HPDE6-E6E7 (cell line): ENCODE measurements around the gene TAF4.
"Not testable (repeated sequence)": the region's sequence is repeated elsewhere in the genome, so short reads cannot be mapped to it uniquely, and the experiment has no call there.

ENCODE experiments used
- DNase-seq: peaks from one replicate; pipeline ENCODE4 v3.0.0; 2011; ENCODE audit warnings: missing footprints; ENCODE audit errors: extremely low spot score

TAF4 gene

DNA sequence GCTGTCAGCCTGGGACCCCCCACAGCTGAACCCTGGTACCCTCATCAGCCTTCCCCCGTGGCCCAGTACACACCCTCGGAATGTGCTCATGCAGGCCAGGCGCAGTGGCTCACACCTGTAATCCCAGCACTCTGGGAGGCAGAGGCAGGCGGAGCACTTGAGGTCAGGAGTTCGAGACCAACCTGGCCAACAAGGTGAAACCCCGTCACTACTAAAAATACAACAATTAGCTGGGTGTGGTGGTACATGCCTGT lies 9.9 kb downstream of the TAF4 start:
- not testable (repeated sequence) for DNase-seq

DNA sequence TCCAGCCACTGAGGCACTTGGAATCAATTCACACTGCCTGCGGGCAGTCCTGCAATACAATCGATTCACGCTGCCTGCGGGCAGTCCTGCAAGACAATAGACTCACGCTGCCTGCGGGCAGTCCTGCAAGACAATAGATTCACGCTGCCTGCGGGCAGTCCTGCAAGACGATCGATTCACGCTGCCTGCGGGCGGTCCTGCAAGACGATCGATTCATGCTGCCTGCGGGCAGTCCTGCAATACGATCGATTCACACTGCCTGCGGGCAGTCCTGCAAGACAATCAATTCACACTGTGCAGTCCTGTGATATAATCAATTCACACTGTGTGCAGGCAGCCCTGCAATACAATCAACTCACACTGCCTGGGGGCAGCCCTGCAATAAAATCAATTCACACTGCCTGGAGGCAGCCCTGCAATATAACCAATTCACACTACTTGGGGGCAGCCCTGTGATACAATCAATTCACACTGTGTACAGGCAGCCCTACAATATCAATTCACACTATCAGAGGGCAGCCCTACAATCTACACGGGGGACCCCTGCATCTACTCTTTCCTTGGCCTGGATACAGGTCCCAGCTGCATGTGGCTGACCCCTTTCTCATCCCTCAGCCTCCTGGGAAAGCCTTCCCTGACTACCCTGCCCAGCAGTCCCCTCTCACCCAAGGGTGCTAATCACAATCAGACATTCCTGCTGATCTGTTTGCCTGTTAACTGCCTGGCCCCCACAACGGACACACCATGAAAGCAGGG lies 10.4 kb downstream of the TAF4 start:
- no peak for DNase-seq

DNA sequence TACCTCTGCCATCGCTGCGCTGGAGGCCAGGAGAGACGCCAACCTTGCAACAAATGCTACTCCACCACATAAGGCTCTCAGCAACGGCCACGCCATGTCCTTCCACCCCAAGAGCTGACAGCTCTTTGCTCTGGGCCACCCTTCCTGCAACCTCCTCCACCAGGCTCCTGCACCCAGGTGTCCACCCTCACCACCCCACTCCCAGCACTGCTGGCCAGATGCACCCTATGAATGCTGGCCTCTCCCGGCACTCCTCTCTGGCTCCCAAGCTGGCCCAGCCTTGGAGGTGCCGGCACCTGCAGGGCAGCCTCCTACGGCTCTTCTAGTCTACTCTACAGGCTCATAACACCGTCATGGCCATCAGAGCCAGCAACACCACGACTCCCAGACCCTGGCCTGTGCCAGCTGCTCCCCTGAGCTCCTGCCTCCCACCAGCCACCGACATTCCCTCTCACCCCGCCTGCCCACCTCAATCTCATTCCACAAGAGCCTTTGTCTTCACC lies 11.2 kb downstream of the TAF4 start:
- no peak for DNase-seq

DNA sequence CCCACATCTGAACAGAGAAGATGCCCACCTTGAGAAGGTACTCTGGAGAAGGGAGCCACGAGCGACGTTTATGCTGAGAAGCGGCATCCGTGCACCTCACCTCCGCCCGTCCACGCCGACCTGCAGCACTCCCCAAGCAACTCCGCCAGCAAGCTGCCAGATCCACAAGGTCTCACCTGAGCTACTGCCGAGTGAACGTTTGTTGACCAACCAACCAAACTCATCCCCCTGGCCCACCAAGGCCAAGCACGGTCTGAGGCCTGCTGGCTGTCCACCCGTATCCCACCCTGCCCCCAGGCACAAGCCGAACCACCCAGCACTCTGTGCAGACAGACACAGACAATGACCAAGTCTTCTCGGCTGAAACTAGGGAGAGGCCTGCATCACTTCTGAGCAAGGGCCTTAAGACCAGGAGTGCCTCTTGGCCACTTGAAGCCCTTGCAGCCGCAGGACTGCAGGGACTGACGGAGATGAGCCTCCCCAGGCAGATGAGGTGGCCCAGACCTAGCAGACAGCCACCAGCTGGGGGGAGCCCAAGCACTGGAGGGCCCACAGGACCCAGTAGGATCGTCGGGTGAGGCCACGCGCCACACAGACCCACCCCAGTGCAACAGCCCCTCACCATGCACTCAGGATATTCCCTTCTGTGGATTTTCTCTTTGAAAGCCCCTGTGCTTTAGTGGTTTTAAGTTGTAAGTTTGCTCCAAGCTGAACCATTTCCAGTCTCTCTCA lies 12.1 kb downstream of the TAF4 start:
- DNase-seq, result no peak

DNA sequence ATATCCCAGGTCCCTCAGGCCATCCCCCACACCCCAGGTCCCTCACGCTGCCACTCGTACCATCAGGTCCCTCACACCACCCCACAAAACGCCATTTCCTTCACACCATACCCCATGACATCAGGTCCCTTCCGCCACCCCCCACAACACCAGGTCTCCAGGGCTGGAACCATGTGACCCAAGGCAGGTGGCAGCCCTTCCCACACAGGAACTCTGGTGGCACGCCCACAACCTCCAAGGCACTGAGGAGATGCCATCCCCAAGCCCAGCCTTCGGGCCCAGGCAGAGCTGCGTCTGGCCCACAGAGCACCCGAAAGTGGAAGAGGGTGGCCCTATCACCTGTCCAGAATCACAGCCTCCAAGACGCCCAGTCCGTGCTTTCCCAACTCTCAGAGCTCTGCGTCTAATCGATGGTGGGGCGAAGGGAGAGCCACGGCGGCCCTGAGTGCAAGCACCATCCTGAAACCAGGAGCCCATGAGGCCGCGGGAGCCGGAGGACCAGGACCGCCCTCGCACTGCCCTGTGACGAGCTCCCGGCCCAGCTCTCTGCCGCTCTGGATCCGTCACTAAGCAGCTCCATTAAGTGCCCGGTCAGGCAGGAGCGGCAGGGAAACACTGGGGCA lies 12.7 kb downstream of the TAF4 start:
- DNase-seq, result no peak

DNA sequence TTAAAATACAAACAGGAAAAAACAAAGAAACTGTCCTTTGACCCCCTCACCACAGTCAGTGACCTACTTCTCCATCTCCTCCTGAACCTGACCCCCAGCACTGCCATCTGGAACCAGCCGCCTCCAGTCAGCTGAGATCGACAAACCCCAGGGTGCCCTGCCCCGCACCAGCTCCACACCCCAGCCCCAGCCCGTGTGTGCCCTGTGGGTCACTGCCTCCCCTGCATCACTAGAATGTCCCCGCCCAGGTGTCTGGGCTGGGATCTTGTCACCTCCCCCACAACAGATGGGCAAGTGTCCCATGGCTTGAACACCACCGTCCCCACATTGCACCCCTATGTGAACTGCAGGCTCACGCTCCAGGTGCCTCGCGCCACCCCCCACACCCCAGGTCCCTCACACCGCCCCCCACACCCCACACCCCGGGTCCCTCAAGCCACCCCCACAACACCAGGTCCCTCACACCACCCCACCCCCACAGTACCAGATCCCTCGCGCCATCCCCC lies 13.3 kb downstream of the TAF4 start:
- DNase-seq, result no peak

DNA sequence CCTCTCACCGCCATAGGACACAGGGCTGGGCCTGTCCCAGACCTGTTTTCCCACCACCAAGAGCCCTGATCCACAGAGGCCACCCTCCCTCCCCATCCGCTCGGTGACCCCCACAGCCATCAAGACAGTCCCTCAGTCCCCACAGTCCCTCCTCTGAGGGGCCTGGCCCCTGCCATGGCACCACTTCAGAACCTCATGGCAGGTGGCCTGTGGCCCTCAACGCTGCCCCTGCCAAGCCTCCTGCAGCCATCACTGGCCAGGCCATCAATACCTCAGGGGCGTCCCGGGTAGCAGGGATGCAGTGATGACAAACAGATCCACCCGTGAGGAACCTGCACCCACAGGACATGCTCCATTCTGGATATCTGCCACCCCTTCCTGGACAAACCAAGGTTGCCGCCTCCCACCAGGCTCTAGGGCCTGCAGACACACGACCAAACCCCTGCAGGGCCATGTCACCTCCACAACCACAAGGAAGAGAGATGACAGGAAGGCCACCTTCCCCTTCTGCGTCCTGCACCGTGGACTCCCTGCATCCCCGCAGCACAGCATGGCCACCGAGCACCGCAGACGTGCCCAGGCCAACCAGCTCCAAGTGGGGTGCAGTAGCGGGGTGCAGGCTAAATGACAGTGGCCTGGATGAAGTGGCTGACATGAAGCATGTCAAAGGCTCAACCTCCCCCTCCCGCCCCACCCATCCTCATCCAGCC lies 14.0 kb downstream of the TAF4 start:
- no peak for DNase-seq

DNA sequence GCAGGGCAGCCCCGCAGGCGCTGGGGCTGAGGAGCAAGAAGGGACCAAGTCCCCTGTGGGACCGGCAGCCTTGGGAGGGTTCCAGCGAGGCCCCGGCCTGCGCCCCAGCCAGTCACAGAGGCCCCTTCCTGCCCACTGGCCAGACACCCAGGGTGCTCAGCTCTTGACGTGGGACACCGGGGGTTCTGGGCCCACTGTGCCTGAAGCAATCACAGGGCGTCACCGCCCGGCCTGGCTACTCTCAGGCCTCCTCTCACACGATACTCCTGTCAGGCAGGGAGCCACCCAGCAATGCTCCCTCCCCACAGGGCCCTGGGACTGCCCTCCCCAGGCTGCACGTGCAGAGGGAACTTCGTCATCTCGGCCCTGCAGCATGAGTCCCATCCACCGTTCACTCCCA lies 14.5 kb downstream of the TAF4 start:
- no peak for DNase-seq

DNA sequence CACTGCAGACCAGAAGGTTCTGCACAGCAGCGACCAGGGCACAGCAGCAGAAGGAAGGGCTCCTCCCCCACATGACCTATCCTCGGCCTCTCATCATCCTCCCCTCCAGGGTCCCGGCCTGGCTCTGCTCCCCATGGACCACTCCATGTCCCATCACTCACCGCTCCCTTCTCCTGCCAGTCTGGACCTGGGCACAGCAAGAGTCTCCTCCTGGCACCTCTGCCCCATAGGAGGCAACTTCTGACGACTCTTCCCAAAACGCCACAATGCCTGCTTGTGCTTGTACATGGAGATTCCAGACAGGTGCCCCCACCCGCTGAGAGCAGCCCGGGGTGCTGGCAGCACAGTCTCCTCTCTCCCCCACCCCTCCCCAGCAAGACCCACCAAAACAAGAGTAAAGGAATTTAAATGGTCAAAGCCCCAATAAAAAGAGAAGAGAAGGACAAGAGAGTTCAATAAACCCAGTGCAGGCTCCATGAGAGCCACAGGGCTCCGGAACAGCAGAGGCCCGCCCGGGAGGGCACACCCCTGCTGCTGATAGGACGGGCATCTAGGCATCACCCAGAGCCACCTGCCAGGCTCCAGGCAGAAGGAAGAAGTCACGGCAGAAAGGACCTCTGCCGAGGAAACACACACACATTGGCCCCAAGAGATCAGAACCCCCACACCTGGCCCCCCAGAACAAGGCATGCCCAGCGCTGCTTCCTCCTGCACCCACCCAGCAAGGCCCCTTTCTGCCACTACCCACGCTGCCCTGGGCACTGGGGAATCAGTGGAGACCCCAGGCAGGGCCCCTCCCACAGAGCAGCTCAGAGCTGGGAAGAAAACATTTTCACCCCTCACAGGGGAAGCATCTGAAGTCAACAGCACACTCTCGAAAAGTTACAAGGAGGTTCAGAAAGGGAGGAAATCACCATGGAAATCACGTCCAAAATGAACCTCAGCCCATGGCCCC lies 15.2 kb downstream of the TAF4 start:
- no peak for DNase-seq

DNA sequence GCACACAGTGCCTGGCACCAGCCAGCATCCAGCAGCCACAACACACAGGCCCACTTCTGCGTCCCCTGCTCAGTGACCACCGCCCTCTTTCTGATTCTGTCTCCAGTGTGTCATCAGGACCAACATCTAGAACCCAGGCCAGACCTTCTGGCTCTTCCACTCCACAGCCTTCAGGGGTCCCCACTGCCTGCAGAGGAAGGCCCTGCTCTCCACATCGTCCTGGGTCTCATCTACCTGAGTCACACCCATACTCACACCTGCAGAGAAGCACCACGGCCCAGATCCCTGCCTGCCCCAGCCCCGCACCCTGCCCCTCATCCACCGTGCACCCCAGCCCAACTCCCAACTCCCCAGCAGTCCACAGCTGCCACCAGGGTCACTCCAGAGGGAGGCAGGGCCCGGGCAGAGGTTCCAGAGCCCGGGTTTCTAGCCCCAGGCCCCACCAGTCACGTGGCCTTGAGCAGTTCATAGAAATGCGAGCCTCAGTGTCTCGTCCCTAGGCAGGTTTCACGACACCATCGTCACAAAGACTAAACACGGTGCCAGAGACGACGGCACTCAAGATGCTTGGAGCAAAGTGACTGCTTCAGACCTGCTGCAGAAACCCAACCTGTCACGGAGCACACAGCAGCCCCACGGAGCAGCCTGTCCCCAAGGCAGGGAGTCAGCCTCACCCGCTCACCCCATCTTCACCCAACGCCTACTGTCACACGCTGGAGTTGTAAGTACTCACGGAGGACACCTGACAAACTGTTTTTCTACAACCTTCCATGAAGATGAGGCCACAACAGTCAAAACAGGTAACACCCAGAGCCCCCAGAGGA lies 16.1 kb downstream of the TAF4 start:
- no peak for DNase-seq

DNA sequence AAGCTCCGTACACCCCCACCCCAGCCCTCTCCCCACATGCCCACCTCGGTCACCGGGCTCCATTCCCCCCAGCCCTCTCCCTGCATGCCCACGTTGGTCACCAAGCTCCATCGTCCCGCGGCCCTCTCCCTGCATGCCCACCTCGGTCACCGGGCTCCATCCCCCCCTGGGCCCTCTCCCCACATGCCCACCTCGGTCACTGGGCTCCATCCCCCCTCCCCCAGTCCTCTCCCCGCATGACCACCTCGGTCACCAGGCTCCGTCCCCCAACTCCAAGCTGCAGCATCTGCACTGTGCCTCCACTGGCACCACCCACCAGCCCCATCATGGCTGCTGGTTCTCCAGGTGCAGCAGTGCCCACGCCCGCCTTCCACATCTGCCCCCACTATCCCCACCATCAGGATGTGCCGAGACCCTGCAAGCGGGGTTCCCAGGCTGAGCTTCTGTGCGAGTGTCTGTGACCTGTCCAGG lies 16.8 kb downstream of the TAF4 start:
- DNase-seq, result no peak

DNA sequence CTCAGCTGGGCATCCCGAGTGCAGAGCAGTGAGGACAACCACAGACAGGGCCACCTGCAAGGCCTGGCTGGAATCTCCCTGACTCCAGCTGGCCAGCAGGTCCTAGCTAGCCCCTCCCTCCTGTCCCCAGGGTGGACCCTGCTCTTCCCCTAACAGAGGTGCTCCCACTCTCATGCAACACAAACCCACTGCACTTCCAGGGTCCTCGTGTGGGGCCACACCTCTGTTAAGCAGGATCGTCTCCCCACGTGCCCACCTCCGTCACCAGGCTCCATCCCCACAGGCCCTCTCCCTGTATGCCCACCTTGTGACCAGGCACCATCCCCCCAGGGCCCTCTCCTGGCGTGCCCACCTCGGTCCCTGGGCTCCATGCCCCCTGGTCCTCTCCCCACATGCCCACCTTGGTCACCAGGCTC lies 17.3 kb downstream of the TAF4 start:
- DNase-seq, result no peak

DNA sequence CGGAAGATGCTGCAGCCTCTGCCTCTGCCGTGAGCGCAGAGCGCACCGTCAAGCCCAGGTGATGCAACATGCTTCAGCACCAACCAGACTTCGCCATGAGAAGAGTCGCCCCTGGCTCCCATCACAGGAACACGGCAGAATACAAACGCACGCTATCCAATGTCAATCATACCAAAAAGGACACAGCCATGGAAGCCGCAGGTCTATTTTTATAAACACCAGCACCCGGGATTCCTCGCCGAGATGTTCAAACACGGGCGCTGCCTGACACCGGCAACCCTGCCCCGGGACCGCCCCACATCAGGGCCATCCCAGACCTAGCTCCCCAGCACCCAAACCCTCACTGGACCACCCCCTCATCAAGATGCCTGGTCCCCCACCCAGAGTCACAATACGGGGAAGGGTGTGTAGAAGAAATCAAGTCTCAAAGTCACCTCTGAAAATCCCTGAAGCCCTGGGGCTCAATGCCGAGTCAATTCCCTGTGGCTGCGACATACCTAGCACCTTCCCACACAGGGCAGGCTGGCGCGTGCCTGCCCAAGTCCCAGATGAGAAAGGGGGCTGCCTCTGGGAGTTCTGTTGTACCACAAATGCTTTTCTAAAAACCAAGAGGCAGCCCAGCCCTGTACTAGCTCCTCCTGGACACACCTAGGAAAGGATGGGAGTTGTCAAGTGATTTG lies 17.9 kb downstream of the TAF4 start:
- no peak for DNase-seq

DNA sequence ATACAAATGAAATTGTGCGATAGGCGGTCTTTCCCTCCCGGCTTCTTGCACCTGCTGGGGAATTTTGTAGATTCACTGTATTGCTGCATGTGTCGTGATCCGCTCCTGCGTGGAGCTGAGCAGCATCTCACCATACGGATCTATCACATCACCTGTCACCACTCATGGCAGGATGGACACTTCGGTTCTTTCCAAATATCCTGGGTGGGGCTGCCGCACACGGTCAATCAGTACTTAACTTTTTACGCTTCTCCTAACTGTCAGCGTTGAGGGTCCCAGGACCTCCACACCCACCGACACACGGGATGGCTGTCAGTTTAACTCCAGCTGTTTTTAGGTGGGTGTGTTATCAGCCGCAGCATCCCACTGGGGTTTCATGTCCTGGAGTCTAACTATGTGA lies 19.2 kb downstream of the TAF4 start:
- no peak for DNase-seq

DNA sequence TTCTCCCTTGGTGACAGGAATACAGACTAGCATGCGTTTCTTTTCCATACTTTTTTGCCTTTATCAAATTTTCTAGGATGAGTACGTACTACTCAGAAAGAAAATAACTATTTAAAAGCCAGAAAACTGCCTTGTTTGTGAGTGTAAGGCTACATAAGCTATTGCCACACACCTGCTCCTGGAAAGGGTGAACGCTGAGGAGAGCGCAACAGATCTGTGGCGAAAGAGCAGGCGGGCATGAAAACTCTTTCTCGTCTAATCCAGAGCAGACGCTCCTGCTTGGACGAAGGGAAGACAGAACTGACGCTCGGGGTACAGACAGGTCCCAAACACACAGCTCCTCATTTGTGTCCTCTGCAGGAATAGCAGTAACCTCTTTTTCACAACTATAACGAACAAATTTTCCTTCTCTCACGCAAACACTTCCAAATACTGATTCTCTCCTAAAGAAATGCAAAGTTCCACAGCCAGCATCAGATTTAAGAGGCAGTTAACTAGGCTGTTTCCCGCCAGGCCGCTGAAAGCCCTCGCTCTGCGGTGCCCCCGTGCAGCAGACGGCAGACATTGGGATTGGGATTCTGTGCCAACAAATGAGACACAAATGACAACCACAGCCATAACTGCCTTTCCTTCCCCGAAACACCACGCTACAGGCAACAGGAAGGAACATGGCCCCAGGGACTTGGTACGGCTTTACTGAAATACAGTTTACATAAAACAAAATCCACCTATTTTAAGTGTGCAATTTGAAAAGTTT lies 20.0 kb downstream of the TAF4 start:
- DNase-seq, result no peak

DNA sequence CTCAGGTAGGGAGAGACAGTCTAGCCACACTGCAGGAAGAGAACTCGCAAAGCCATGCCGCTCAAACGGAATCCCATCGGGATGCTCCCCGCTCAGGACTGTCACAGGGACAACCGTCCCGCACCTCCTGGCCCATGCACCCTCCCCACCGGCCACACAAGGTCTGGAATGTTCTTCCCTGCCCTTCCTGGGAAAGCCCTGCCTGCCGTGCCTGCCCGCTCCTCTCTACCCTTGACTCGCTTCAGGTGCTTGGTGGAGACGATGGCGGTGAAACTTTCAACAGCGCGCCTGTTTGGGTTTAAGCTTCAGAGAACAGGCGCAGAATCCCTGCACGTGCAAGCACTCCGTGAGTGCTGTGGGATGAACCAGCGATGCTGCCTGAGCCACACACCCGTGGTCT lies 20.6 kb downstream of the TAF4 start:
- no peak for DNase-seq

DNA sequence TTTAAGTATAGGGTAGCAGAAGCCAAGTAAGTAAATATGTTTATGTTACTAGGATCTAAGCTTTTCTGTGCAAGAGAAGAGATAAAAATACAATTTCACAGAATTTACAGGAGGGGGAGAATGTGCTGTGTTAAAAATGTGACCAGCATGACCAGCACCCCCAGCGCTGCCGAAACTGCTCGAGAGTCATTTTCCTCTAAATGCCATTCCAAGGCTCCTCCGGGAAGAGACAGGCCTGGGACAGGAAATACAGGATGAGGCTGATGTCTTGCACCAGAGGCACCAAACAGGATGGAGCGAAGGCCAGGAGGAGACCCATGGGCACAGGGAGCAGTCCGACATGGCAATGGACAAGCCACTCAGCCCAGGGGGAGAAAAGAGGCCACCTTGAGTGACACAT lies 21.1 kb downstream of the TAF4 start:
- DNase-seq, result no peak

DNA sequence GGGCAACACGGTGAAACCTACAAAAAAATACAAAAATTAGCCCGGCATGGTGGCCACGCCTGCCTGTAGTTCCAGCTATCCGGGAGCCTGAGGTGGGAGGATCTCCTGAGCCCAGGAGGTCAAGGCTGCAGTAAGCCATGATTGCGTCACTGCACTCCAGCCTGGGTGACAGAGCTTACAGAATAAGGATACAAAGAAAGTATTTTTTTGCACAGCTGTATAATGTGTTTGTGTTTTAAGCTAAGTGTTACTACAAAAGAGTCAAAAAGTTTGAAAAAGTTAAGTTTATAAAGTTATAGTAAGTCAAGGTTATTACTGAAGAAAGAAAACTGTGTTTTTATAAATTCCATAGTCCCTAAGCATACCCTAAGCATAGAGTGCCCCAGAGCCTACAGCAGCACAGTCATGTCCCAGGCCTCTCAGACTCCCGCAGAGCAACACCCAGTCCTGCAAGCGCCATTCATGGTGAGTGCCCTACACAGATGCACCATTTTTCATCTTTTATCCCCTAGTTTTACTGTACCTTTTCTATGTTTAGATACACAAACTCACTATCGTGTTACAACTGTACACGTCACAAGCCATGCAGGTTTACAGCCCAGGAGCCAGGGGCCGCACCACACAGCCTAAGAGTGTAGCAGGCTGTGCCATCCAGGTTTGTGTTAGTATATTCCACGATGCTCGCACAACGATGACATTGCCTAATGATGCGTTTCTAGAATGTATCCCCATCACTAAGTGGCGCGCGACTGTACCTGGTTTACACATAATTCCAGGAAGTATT lies 22.4 kb downstream of the TAF4 start:
- no peak for DNase-seq
